OCI-LY7 (cell line): Measurements from ENCODE around the gene MSL1. TPM values are rescaled to one million over a fixed set of nuclear protein-coding genes. Genes with fewer than 3 reads are reported as not detected.

Experiments
- BruUV-seq: library from RNA; stranded (reverse); fragments of 400-500 nt; replicated peaks from 2 replicates; lab custom pipeline; 2021; lab: Mats Ljungman, UMichigan
- CTCF ChIA-PET: fragments of 300-600 bp; sonication (Branson Sonifier 250); formaldehyde crosslinking; loops from one replicate; lab custom pipeline; 2022; ENCODE audit warnings: antibody characterized with exemption; ENCODE audit not compliant: unreplicated experiment; lab: Charles Lee
- POLR2A ChIA-PET: fragments of 300-600 bp; sonication (Branson Sonifier 250); formaldehyde crosslinking; loops from one replicate; lab custom pipeline; 2022; ENCODE audit warnings: antibody characterized with exemption; lab: Charles Lee
- DNase-seq: peaks from one replicate; pipeline ENCODE4 v3.0.0-alpha.2; 2015; ENCODE audit warnings: low spot score
- H2AFZ ChIP-seq: fragments of 200-600 bp; sonication (generic), shearing (Covaris generic); 2 replicates; pipeline ENCODE4 v1.6.1; 2014; ENCODE audit warnings: mild to moderate bottlenecking, antibody characterized with exemption, low read length, moderate library complexity
- H3K27ac ChIP-seq: fragments of 200-600 bp; sonication (generic); 2 replicates; pipeline ENCODE4 v1.5.1; 2014; ENCODE audit warnings: mixed run types, low read depth, mild to moderate bottlenecking, moderate library complexity, low read length, inconsistent platforms; ENCODE audit not compliant: poor library complexity, severe bottlenecking
- H3K36me3 ChIP-seq: fragments of 200-600 bp; sonication (generic); 2 replicates; pipeline ENCODE4 v1.6.1; 2014; ENCODE audit warnings: mild to moderate bottlenecking, antibody characterized with exemption, low read length, moderate library complexity, mixed read lengths; ENCODE audit not compliant: insufficient read depth
- H3K4me1 ChIP-seq: fragments of 200-600 bp; sonication (generic); 2 replicates; pipeline ENCODE4 v1.5.1; 2014; ENCODE audit warnings: mild to moderate bottlenecking, low read length; ENCODE audit not compliant: insufficient read depth, poor library complexity, severe bottlenecking
- H3K4me2 ChIP-seq: fragments of 200-600 bp; sonication (generic); 2 replicates; pipeline ENCODE4 v1.6.1; 2014; ENCODE audit warnings: mild to moderate bottlenecking, low read length
- H3K4me3 ChIP-seq: fragments of 200-600 bp; sonication (generic); 2 replicates; pipeline ENCODE4 v1.5.1; 2014; ENCODE audit warnings: mild to moderate bottlenecking, low read depth, low read length; ENCODE audit not compliant: poor library complexity, severe bottlenecking
- H3K79me2 ChIP-seq: fragments of 200-600 bp; sonication (generic); 2 replicates; pipeline ENCODE4 v1.6.1; 2016; ENCODE audit warnings: low read depth, mild to moderate bottlenecking, low read length, moderate library complexity, mixed read lengths; ENCODE audit not compliant: insufficient read depth
- H3K9me2 ChIP-seq: fragments of 200-600 bp; sonication (generic); 2 replicates; pipeline ENCODE4 v1.6.1; 2016; ENCODE audit warnings: mild to moderate bottlenecking, low read length, mixed read lengths; ENCODE audit not compliant: insufficient read depth
- H3K9me3 ChIP-seq: fragments of 200-600 bp; sonication (generic); 2 replicates; pipeline ENCODE4 v1.6.1; 2014; ENCODE audit warnings: mild to moderate bottlenecking, mixed run types, low read length, mixed read lengths
- H4K20me1 ChIP-seq: fragments of 200-600 bp; sonication (generic); 2 replicates; pipeline ENCODE4 v1.6.1; 2014; ENCODE audit warnings: mild to moderate bottlenecking, antibody characterized with exemption, low read length, moderate library complexity, mixed read lengths; ENCODE audit not compliant: insufficient read depth
- CTCF ChIP-seq: fragments of 200-600 bp; sonication (generic); conservative IDR thresholded peaks from 2 replicates; pipeline ENCODE4 v1.5.1; 2014; ENCODE audit warnings: mild to moderate bottlenecking, antibody characterized with exemption, low read length, moderate library complexity, mixed read lengths
- EZH2phosphoT487 ChIP-seq: fragments of 200-600 bp; sonication (generic); IDR thresholded peaks from 2 replicates; pipeline ENCODE4 v1.6.1; 2018; ENCODE audit warnings: low read depth, borderline replicate concordance, mild to moderate bottlenecking, mixed run types, antibody characterized with exemption, low read length, moderate library complexity, mixed read lengths
- intact Hi-C: fragments of 100-400 bp; cut with micrococcal nuclease; formaldehyde crosslinking; loops from one replicate; pipeline ENCODE4 v1.10.0; 2022; ENCODE audit not compliant: unreplicated experiment
- total RNA-seq, 2 experiments: library from RNA; depleted of rRNA in 1 of 2; stranded (reverse); fragments of >200 nt in 1 of 2; shearing (Covaris generic) in 1 of 2; gene quantifications; 2 replicates each; pipeline ENCODE4 v1.2.3, GENCODE V29; 2014 to 2022

MSL1 gene
- total RNA-seq, 2 experiments from 2014 or later, result 95.4 to 97.2 TPM

GRCh38 chr17:40093580-40094201, 28.1 kb upstream of the MSL1 start:
- Histone ChIP-seq H3K4me2 (no peak overlapping the region), H4K20me1 (no peaks in the 10 kb centered on the region), H2AFZ (no peak overlapping the region), H3K79me2 (peaks cover 9% of the 10 kb centered on the region; the same call in 1 of the 2 replicates), H3K9me3 (no peaks in the 10 kb centered on the region), H3K4me3 (no peak overlapping the region), H3K36me3 (peaks cover 49% of the 10 kb centered on the region), H3K4me1 (peaks cover 35% of the 10 kb centered on the region), H3K27ac (no peak overlapping the region), H3K9me2 (no peaks in the 10 kb centered on the region)
- ChIA-PET POLR2A (no interaction called here), CTCF (no interaction called here)
- no TSS peak for BruUV-seq
- no peak for DNase-seq
- TF ChIP-seq CTCF (no peak), EZH2phosphoT487 (no peak)
- intact Hi-C loops, result no loop called here

- ChIA-PET POLR2A (no interaction called here), CTCF (no interaction called here)
- no peak for DNase-seq
- H4K20me1 ChIP-seq, result no peaks in the 10 kb centered on the region
- TF ChIP-seq EZH2phosphoT487 (no peak), CTCF (no peak)
- peaks cover 49% of the 10 kb centered on the region for H3K36me3 ChIP-seq
- intact Hi-C loops, result no loop called here
- no peak overlapping the region for H3K4me2 ChIP-seq
- no peaks in the 10 kb centered on the region for H3K9me2 ChIP-seq
- BruUV-seq, result no TSS peak
- H3K27ac ChIP-seq, result no peak overlapping the region
- H3K9me3 ChIP-seq, result no peaks in the 10 kb centered on the region
- no peak overlapping the region for H2AFZ ChIP-seq
- no peak overlapping the region for H3K4me3 ChIP-seq
- peaks cover 14% of the 10 kb centered on the region; the same call in 1 of the 2 replicates for H3K79me2 ChIP-seq
- peaks cover 43% of the 10 kb centered on the region for H3K4me1 ChIP-seq
These were observed 26.9 kb upstream of the MSL1 start for GRCh38 chr17:40094874-40095273.

GRCh38 chr17:40095351-40095943, 26.3 kb upstream of the MSL1 start:
- H3K79me2 ChIP-seq, result peaks cover 16% of the 10 kb centered on the region; the same call in 1 of the 2 replicates
- H3K4me1 ChIP-seq, result peaks cover 43% of the 10 kb centered on the region
- TF ChIP-seq EZH2phosphoT487 (no peak), CTCF (no peak)
- no peak overlapping the region; the same call in 1 of the 2 replicates for H2AFZ ChIP-seq
- H4K20me1 ChIP-seq, result no peaks in the 10 kb centered on the region
- CTCF ChIA-PET, result no interaction called here
- no peak overlapping the region for H3K4me3 ChIP-seq
- peak overlapping the region; percentile 60 for H3K27ac ChIP-seq
- no peaks in the 10 kb centered on the region for H3K9me2 ChIP-seq
- POLR2A ChIA-PET, result interaction anchor here (0.6 kb wide), 2 partner anchors 46 to 75 kb away, joined by 3 to 4 read pairs; no protein-coding TSS in a partner anchor
- no peaks in the 10 kb centered on the region for H3K9me3 ChIP-seq
- TSS peak; percentile 41 for BruUV-seq
- peak overlapping the region; percentile 49 for H3K4me2 ChIP-seq
- intact Hi-C loops, result no loop called here
- H3K36me3 ChIP-seq, result peaks cover 49% of the 10 kb centered on the region
- no peak for DNase-seq
